Keratinocyte (primary cell): Measurements from ENCODE around the gene IFNE.

Experiments used
- CTCF ChIP-seq, 3 experiments: IDR thresholded peaks in 1 of 3; conservative IDR thresholded peaks in 1 of 3; optimal IDR thresholded peaks in 1 of 3; 2 replicates in 2 of 3; 3 replicates in 1 of 3; pipeline versions ENCODE3 to v1.5.1; 2011; ENCODE audit warnings: low read length in 3 of 3, mild to moderate bottlenecking in 3 of 3, moderate library complexity in 2 of 3, control low read depth in 1 of 3, inconsistent platforms in 1 of 3; ENCODE audit not compliant: insufficient read depth in 2 of 3; ENCODE audit errors: extremely low read depth in 1 of 3
- EZH2 ChIP-seq: IDR thresholded peaks from one replicate; pipeline ENCODE4 v1.6.1; 2012; ENCODE audit warnings: inconsistent platforms, mild to moderate bottlenecking, low read length, moderate library complexity

- TF ChIP-seq CTCF (optimal IDR thresholded peaks at IDR 0.05 in 1 of 3, IDR thresholded peaks at IDR 0.05 in 1 of 3, conservative IDR thresholded peaks at IDR 0.05 in 1 of 3; ENCODE audit: extremely low read depth in 1 of 3, insufficient read depth in 2 of 3, low read length in 3 of 3) (no peak), EZH2 (no peak)
Observed at GRCh38 chr9:21507483-21507790, 25.3 kb upstream of the IFNE start.
